GM10266 (cell line): ENCODE results near the gene SBNO1.
"Not testable (repeated sequence)": the region's sequence is repeated elsewhere in the genome, so short reads cannot be mapped to it uniquely, and the experiment has no call there.

Experiments used
- DNase-seq: peaks from one replicate; pipeline ENCODE4 v3.0.0; 2012; ENCODE audit errors: extremely low spot score
- TF ChIP-seq, protein P1 (sequence below): IDR thresholded peaks from 2 replicates; pipeline ENCODE4 v1.5.1; 2012; ENCODE audit warnings: mild to moderate bottlenecking, low read depth; ENCODE audit not compliant: control insufficient read depth, insufficient read depth; ENCODE audit errors: missing control alignments

Gene SBNO1

DNA sequence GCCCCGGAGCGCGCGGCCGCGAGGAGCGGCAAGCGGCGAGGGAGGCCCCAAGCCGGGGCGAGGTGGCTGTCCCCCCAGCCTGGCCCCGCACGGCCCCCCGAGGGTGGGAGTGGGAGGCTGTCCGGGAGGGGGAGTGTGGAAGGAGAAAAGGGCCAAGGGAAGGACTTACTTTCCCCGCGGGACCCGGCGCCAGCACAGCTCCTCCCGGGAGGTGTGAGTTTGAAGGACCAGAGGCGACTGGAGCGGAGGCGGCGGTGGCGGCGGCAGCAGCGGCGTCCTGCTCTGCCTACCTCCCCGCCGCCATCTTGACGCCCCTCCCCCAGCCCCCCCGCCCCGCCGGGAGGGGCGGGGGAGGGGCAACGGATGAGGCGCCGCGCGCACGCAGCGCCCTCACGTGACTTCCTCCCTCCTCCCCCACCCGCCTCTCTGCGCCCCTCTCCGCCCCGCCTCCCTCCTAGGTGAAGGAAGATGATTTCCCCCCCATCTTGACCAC lies at the start of gene SBNO1:
TSS of gene SBNO1 (minus strand) at position 316 of the 493 bp plus-strand sequence. CDS start 14,406 bp downstream, outside the sequence.
- peak; percentile 95 for DNase-seq
- TF ChIP-seq, protein P1, sequence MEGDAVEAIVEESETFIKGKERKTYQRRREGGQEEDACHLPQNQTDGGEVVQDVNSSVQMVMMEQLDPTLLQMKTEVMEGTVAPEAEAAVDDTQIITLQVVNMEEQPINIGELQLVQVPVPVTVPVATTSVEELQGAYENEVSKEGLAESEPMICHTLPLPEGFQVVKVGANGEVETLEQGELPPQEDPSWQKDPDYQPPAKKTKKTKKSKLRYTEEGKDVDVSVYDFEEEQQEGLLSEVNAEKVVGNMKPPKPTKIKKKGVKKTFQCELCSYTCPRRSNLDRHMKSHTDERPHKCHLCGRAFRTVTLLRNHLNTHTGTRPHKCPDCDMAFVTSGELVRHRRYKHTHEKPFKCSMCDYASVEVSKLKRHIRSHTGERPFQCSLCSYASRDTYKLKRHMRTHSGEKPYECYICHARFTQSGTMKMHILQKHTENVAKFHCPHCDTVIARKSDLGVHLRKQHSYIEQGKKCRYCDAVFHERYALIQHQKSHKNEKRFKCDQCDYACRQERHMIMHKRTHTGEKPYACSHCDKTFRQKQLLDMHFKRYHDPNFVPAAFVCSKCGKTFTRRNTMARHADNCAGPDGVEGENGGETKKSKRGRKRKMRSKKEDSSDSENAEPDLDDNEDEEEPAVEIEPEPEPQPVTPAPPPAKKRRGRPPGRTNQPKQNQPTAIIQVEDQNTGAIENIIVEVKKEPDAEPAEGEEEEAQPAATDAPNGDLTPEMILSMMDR, result no peak

DNA sequence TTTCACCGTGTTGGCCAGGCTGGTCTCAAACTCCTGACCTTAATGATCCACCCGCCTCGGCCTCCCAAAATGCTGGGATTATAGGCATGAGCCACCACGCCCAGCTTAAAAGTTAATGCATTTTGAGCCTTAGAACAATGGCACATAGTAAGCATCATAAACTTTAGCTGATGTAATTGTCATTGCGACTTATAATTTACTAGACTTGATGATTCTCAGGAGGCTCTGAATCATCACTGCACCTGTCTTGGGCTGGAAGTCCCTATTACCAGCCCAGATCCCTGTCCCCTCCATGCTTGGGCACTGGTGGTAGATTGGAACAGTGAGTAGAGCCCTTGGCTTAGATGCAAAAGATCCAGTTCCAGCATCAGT lies 45.4 kb upstream of the SBNO1 start:
- no peak for DNase-seq
- TF ChIP-seq, protein P1, result no peak

DNA sequence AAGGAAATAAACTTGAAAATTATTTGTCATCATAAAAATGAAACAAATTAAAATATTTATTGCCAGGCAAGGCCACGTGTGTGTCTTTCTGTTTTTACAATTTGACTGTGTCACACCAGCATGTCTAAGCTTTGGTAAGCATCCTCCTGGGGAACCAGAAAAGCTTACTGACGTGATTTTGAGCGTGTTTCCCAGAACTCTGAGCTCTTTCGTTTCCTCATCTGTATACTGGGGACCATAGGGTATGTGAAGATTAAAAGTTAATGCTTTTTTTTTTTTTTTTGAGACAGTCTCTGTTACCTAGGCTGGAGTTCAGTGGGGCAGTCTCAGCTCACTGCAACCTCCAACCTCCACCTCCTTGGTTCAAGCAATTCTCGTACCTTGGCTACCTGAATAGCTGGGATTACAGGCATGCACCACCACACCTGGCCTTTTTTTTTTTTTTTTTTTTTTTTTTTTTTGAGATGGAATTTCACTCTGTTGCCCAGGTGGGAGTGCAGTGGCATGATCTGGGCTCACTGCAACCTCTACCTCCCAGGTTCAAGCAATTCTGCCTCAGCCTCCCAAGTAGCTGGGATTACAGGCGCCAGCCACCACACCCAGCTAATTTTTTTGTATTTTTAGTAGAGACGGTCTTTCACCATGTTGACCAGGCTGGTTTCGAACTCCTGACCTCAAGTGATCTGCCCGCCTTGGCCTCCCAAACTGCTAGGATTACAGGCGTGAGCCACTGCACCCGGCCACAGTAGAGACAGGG lies 44.8 kb upstream of the SBNO1 start:
- not testable (repeated sequence) for DNase-seq

DNA sequence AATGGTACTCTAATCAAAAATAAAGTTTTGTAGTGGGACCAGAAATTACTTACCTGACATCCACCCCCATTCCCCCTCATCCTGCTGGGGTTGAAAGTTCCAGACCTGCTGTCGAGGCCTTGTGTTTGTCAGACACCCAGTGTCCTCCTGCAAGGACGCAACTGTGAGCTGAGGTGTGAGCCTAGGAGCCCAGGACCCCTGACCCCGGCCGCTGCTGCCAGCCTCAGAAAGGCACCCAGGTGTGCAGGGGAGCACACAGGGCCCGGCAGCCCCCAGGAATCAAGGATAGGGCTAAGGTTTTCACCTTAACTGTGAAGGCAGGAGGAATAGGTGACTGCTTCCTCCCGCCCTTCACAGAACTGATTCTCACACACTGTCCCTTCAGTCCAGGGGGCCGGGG lies 44.0 kb upstream of the SBNO1 start:
- not testable (repeated sequence) for DNase-seq

DNA sequence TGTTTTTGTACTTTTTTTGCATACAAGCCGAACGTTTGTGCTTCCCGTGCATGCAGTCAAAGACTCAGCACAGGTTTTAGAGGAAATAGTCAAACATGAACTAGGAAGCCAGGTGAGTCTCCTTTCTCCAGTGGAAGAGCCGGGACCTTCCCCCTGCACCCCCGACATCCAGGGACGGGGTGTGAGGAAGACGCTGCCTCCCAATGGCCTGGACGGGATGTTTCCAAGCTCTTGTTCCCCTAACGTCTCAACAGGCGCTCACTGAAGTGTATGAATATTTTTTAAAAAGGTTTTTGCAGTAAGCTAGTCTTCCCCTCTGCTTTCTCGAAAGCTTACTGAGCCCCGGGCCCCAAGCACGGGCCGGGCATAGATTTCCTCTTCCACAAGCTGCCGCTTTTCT lies 43.3 kb upstream of the SBNO1 start:
- not testable (repeated sequence) for DNase-seq

DNA sequence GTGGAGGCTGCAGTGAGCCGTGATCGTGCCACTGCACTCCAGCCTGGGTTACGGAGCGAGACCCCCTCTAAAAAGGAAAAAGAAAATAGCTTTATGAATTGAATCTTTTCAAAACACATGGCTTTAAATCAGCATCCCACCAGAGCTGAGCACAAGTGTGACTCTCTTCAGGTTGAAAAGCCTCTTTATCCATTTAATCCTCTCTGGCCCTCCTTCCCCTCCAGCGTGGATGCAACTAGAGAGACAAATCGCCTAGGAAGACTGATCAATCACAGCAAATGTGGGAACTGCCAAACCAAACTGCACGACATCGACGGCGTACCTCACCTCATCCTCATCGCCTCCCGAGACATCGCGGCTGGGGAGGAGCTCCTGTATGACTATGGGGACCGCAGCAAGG lies 42.6 kb upstream of the SBNO1 start:
- DNase-seq, result not testable (repeated sequence)

DNA sequence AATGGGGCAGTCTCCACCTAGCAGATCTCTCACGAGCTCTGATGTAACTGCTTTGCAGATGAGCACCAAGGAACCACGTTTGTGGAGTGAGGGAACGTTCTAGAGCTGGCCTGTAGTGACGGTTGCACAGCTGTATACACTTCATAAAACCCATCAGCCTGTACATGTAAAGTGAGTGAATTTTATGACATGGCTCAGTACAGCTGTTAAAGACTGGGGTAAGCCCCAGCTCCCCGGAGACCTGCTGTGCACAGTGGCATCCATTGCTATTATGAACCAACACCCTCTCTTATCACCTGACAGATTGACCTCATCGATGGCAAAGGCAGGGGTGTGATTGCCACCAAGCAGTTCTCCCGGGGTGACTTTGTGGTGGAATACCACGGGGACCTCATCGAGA lies 39.9 kb upstream of the SBNO1 start:
- TF ChIP-seq, protein P1, result no peak
- no peak for DNase-seq

DNA sequence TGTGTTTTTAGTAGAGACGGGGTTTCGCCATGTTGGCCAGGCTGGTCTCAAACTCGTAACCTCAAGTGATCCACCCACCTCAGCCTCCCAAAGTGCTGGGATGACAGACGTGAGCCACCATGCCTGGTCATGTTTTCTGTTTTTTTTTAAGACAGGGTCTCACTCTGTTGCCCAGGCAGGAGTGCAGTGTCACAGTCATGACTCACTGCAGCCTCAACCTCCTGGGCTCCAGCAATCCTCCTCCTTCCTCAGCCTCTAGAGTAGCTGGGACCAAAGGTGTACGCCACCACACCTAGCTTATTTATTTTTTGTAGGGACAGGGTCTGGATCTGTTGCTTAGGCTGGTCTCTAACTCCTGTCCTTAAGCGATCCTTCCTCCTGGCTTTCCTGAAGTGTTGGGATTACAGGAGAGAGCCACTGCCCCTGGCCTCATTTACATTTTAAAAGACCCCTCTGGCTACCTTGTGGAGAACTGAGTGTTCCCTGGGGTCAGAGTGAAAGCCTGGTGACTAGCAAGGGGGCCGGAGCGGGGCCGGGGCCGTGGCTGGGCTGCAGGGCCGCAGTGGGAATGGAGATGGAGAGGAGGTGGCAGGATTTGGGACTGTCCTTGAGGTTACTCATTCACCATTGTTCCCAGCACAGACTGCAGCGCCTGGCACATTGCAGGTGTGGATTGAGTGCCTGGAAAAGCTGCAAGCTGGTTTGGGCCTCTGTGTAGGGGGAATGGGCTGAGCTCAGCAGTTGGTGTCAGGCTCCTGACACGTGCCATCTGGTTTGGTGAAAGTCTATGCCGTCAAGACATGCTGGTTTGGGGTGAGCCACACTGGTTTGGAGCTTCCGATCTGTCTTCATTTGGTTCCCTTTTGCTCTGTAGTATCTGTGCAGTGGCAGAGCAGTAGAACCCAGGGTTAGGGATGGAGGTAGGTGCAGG lies 37.4 kb upstream of the SBNO1 start:
- no peak for DNase-seq
- TF ChIP-seq, protein P1, result no peak

DNA sequence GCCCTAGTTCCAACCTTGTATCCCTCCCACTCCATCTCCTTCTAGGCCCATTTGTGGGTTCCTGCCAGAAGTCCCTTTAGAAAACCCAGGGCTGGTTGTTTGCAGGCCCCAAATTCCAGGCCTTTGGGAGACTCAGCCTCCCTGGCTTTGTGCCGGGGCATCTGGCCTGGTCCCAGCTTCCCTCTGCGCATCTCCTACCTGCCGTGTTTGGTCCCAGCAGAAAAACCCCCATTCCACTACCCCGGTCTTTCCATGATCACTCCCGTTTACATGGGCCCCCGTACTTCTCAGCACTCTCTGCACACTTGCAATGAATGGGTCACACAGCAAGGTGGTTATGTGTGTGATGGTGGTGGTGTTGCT lies 34.6 kb upstream of the SBNO1 start:
- TF ChIP-seq, protein P1, result no peak
- no peak for DNase-seq
